ENCODE results near the gene SLC16A12.

- TF ChIP-seq CTCF (IDR thresholded peaks at IDR 0.05; ENCODE audit: low read depth, low read length): no peak
- TF ChIP-seq EZH2phosphoT487 (IDR thresholded peaks at IDR 0.05; ENCODE audit: low read depth): no peak
Observed at GRCh38 chr10:89468191-89468965, 67.0 kb downstream of the SLC16A12 start.
